ENCODE results near the gene NTSR1. TPM values are rescaled to one million over a fixed set of nuclear protein-coding genes. Genes with fewer than 3 reads are reported as not detected.

Gene NTSR1
- total RNA-seq, 2 experiments from 2014 or later, result 0.55 to 0.56 TPM

- Mint-ChIP-seq H3K4me1 (ENCODE audit: low read depth) (peaks cover 46% of the 10 kb centered on the region), H3K4me3 (no peak overlapping the region), H3K36me3 (ENCODE audit: low read depth) (peaks cover 6% of the 10 kb centered on the region), H3K9me3 (peaks cover 12% of the 10 kb centered on the region), H3K27ac (peak overlapping the region; percentile 44), H3K27me3 (no peaks in the 10 kb centered on the region)
- DNase-seq (no peak), ATAC-seq (ENCODE audit: poor library complexity) (no peak)
- POLR2A ChIA-PET, result interaction anchor here (1.6 kb wide), 2 partner anchors 21 to 75 kb away, joined by 5 to 7 read pairs; no protein-coding TSS in a partner anchor
- intact Hi-C loops (cut with DNase I, micrococcal nuclease), result no loop called here
- Histone ChIP-seq H3K9me3 (ENCODE audit: control insufficient read depth in 1 of 2, insufficient read depth in 1 of 2, low read length in 2 of 2) (peaks cover 12 to 18% of the 10 kb centered on the region in 2 experiments), H3K27ac (ENCODE audit: low read depth in 1 of 2, low read length in 2 of 2) (no peak overlapping the region), H3K4me1 (ENCODE audit: insufficient read depth, low read length) (peaks cover 33% of the 10 kb centered on the region), H3K4me3 (ENCODE audit: low read length) (no peak overlapping the region), H3K36me3 (ENCODE audit: insufficient read depth, low read length) (no peaks in the 10 kb centered on the region), H3K27me3 (ENCODE audit: control insufficient read depth in 1 of 2, insufficient read depth in 2 of 2, low read length in 2 of 2) (no peaks in the 10 kb centered on the region)
- CTCF ChIA-PET, result interaction anchor here (1.3 kb wide), 1 partner anchor 40 kb away, joined by 3 read pairs; no protein-coding TSS in a partner anchor
- no peak for TF ChIP-seq CTCF (IDR thresholded peaks at IDR 0.05)
Measured at GRCh38 chr20:62718546-62718945, 9.9 kb downstream of the NTSR1 start.

GRCh38 chr20:62719250-62719935 lies 10.8 kb downstream of the NTSR1 start:
- TF ChIP-seq CTCF (IDR thresholded peaks at IDR 0.05), result no peak
- ChIA-PET POLR2A (interaction anchor here (1.6 kb wide), 2 partner anchors 21 to 75 kb away, joined by 5 to 7 read pairs; no protein-coding TSS in a partner anchor), CTCF (no interaction called here)
- H3K4me3 Mint-ChIP-seq, result no peak overlapping the region
- H3K27ac Mint-ChIP-seq, result no peak overlapping the region
- ATAC-seq (ENCODE audit: poor library complexity) (no peak), DNase-seq (no peak)
- H3K36me3 Mint-ChIP-seq (ENCODE audit: low read depth), result peaks cover 6% of the 10 kb centered on the region
- peaks cover 42% of the 10 kb centered on the region for H3K4me1 Mint-ChIP-seq (ENCODE audit: low read depth)
- H3K36me3 ChIP-seq (ENCODE audit: insufficient read depth, low read length), result no peaks in the 10 kb centered on the region
- H3K4me1 ChIP-seq (ENCODE audit: insufficient read depth, low read length), result peaks cover 33% of the 10 kb centered on the region
- H3K4me3 ChIP-seq (ENCODE audit: low read length), result no peak overlapping the region
- intact Hi-C loops (cut with DNase I, micrococcal nuclease), result no loop called here
- no peaks in the 10 kb centered on the region for H3K27me3 ChIP-seq (ENCODE audit: control insufficient read depth in 1 of 2, insufficient read depth in 2 of 2, low read length in 2 of 2)
- H3K27me3 Mint-ChIP-seq, result no peaks in the 10 kb centered on the region
- no peak overlapping the region for H3K27ac ChIP-seq (ENCODE audit: low read depth in 1 of 2, low read length in 2 of 2)
- peaks cover 12% of the 10 kb centered on the region for H3K9me3 Mint-ChIP-seq
- peaks cover 12 to 18% of the 10 kb centered on the region in 2 experiments for H3K9me3 ChIP-seq (ENCODE audit: control insufficient read depth in 1 of 2, insufficient read depth in 1 of 2, low read length in 2 of 2)

- CTCF ChIA-PET, result interaction anchor here (1.0 kb wide), 1 partner anchor 38 kb away, joined by 3 read pairs; no protein-coding TSS in a partner anchor
- no peak for ATAC-seq (ENCODE audit: poor library complexity)
- POLR2A ChIA-PET, result no interaction called here
Measured at GRCh38 chr20:62721511-62722370, 13.1 kb downstream of the NTSR1 start.

More at GRCh38 chr20:62721511-62722370, 13.1 kb downstream of the NTSR1 start:
- Histone ChIP-seq H3K4me1 (ENCODE audit: insufficient read depth, low read length) (peaks cover 16% of the 10 kb centered on the region), H3K4me3 (ENCODE audit: low read length) (no peak overlapping the region), H3K27me3 (ENCODE audit: control insufficient read depth in 1 of 2, insufficient read depth in 2 of 2, low read length in 2 of 2) (no peaks in the 10 kb centered on the region), H3K9me3 (ENCODE audit: control insufficient read depth in 1 of 2, insufficient read depth in 1 of 2, low read length in 2 of 2) (peaks cover 12 to 18% of the 10 kb centered on the region in 2 experiments), H3K36me3 (ENCODE audit: insufficient read depth, low read length) (no peaks in the 10 kb centered on the region), H3K27ac (ENCODE audit: low read depth in 1 of 2, low read length in 2 of 2) (no peak overlapping the region)
- DNase-seq, result no peak
- Mint-ChIP-seq H3K4me3 (no peak overlapping the region), H3K9me3 (peaks cover 12% of the 10 kb centered on the region), H3K36me3 (ENCODE audit: low read depth) (peaks cover 6% of the 10 kb centered on the region), H3K27ac (no peak overlapping the region), H3K4me1 (ENCODE audit: low read depth) (peaks cover 21% of the 10 kb centered on the region), H3K27me3 (no peaks in the 10 kb centered on the region)
- TF ChIP-seq CTCF (IDR thresholded peaks at IDR 0.05), result no peak
- intact Hi-C loops (cut with DNase I, micrococcal nuclease), result no loop called here

Measured in CD4-positive, alpha-beta T cell (primary cell).